SU-DHL-6 (cell line): Measurements from ENCODE around the gene CHN1.

ENCODE experiments used
- CTCF ChIP-seq: fragments of 200-600 bp; sonication (generic); IDR thresholded peaks from one replicate; pipeline ENCODE4 v1.5.1; 2017; ENCODE audit warnings: antibody characterized with exemption, mild to moderate bottlenecking, low read length, moderate library complexity; ENCODE audit not compliant: insufficient read depth, poor library complexity, severe bottlenecking
- EZH2phosphoT487 ChIP-seq: fragments of 200-600 bp; sonication (generic), shearing (Covaris generic); conservative IDR thresholded peaks from 2 replicates; pipeline ENCODE4 v1.6.1; 2018; ENCODE audit warnings: mild to moderate bottlenecking, antibody characterized with exemption, low read length, moderate library complexity, mixed read lengths

GRCh38 chr2:174753038-174753633 is 252.0 kb downstream of the CHN1 start:
- TF ChIP-seq CTCF, result no peak
- no peak for TF ChIP-seq EZH2phosphoT487
